RWPE1 (cell line): ENCODE data around the gene WEE2.

Source experiments
- CTCF ChIA-PET: fragments of 350-600 bp; sonication (Branson Sonifier 250); formaldehyde crosslinking; extraction: SDS; loops from one replicate; lab custom pipeline; 2021; lab: Yijun Ruan, JAX
- POLR2A ChIA-PET: fragments of 400-600 bp; formaldehyde crosslinking; extraction: SDS; loops from one replicate; lab custom pipeline; 2020; ENCODE audit warnings: antibody characterized with exemption; ENCODE audit not compliant: low non-redundant PET; lab: Yijun Ruan, JAX
- DNase-seq: peaks from one replicate; pipeline ENCODE4 v3.0.0; 2012; ENCODE audit warnings: low spot score
- H3K27ac ChIP-seq: fragments of 450-650 bp; 2 replicates; pipeline ENCODE4 v1.5.1; 2017
- TF ChIP-seq, protein P1 (sequence below): fragments of 450-650 bp; conservative IDR thresholded peaks from 2 replicates; pipeline ENCODE4 v1.5.1; 2017; ENCODE audit warnings: low read depth, mild to moderate bottlenecking

Gene WEE2

DNA sequence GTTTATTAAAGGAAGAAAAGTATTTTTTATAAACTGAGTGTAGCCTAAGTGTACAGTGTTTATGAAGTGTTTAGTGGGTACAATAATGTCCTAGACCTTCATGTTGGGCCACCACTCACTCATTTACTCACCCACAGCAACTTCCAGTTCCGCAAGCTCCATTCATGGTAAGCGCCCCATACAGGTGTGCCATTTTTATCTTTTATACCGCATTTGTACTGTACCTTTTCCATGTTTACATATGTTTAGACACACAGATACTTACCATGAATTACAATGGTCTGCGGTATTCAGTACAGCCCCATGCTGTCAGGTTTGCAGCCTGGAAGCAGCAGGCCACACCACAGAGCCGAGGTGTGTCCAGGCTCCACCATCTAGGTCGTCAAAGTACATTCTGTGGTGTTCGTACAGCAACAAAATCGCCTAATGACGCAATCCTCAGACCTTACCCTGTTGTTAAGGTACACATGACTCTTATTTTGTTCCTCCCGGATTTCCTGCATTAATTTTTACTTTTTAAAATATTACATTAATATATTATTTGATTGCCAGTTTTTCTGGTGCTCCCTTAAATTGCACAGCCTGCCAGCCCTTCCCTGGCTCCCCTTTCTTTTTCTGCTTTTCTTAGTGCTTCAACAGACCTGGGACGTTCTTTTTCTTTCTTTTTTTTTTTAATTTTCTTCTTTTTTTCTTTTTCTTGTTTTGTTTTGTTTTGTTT lies 29.1 kb downstream of the WEE2 start:
- POLR2A ChIA-PET = no interaction called here
- peak overlapping the region; percentile 88 for H3K27ac ChIP-seq
- DNase-seq = peak; percentile 8
- CTCF ChIA-PET = interaction anchor here (0.6 to 1.3 kb wide), 3 partner anchors 11 to 622 kb away, joined by 4 to 6 read pairs (median 6); no protein-coding TSS in a partner anchor
- TF ChIP-seq, protein P1, sequence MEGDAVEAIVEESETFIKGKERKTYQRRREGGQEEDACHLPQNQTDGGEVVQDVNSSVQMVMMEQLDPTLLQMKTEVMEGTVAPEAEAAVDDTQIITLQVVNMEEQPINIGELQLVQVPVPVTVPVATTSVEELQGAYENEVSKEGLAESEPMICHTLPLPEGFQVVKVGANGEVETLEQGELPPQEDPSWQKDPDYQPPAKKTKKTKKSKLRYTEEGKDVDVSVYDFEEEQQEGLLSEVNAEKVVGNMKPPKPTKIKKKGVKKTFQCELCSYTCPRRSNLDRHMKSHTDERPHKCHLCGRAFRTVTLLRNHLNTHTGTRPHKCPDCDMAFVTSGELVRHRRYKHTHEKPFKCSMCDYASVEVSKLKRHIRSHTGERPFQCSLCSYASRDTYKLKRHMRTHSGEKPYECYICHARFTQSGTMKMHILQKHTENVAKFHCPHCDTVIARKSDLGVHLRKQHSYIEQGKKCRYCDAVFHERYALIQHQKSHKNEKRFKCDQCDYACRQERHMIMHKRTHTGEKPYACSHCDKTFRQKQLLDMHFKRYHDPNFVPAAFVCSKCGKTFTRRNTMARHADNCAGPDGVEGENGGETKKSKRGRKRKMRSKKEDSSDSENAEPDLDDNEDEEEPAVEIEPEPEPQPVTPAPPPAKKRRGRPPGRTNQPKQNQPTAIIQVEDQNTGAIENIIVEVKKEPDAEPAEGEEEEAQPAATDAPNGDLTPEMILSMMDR = no peak

DNA sequence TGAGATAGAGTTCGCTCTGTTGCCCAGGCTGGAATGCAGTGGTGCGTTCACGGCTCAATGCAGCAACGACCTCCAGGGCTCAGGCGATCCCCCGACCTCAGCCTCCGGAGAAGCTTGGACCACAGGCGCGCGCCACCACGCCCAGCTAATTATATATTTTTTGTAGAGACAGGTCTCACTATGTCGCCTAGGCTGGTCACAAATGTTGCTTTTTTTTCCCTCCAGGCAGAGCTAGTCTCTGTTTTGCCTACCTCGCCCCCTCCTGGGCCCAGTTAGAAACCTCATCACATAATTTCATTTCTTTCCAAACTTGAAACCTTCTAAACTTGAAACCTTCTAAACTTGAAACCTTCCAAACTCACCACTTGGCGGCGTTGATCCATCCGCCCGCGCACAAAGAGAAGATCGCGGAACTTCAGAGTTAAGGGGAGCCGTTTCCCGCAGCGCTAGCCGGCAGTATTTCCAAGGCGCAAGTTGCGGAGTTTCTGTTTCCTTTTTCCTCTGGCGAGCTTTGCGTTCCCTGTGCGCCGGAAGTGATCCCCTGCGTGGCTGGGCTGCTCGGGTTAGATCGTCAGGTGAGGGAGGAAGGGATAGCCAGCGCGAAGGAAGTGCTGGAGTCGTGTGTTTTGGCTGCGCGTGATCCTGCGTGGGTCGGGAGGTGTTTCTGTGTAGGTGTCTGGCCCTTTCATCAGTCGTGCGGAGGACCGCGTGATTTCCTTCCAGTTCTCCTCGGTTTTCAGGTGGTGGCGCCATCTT lies 29.9 kb downstream of the WEE2 start, which contains the start of gene SSBP1:
SSBP1 (plus strand) TSS at position 523 of the 756 bp plus-strand sequence. CDS start 809 bp downstream, outside the sequence.
- peak within 1 kb of the TSS; percentile 88 for H3K27ac ChIP-seq
- ChIA-PET CTCF (interaction anchor here (0.6 to 1.3 kb wide), 6 partner anchors 9 to 623 kb away, joined by 3 to 6 read pairs (median 4); no protein-coding TSS in a partner anchor), POLR2A (no interaction called here)
- peak; percentile 85 for DNase-seq
- TF ChIP-seq, protein P1 = peak; percentile 99

DNA sequence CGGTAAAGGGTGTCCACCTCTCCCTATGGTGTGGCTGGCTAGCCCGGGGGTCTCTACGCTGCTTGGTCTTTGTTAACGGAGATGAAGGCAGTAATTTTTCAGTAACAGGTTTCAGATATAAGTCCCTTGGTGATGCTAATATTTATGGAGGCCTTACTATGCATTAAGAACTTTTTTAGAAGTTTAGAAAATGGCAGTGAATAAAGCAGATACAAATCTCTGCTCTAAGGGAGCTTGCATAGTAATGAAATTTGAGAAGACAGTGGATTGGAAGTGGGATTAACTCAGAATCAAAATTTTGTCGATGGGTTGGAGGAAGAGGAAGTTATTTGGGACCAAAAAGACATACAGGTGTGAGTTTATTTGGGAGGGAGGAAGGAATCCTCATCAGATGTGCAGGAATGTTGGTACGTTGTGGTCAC lies 30.4 kb downstream of the WEE2 start:
- ChIA-PET POLR2A (no interaction called here), CTCF (interaction anchor here (0.6 to 1.3 kb wide), 3 partner anchors 8 to 38 kb away, joined by 3 to 6 read pairs (median 3); no protein-coding TSS in a partner anchor)
- TF ChIP-seq, protein P1 = no peak
- no peak for DNase-seq
- H3K27ac ChIP-seq = peak overlapping the region; percentile 88

DNA sequence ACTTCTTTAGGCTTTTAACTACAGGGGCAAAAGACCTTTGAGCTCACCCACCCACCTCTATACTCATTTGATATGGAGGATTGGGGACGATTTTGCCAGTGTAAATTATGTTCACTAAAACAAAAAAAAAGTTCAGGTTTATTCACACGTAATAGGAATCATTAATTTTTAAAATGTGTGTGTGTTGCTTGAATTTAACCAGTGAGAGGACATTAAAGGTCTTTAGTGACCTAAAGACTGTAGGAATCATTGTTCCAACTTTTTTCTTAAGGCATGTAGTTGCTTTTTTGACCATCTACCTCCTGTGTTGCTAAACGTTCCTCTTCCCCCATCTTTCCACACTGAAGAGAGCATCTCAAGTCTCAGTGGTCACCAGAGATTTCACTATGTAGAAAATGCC lies 31.1 kb downstream of the WEE2 start:
- H3K27ac ChIP-seq = no peak overlapping the region
- ChIA-PET CTCF (no interaction called here), POLR2A (no interaction called here)
- no peak for DNase-seq
- TF ChIP-seq, protein P1 = no peak

DNA sequence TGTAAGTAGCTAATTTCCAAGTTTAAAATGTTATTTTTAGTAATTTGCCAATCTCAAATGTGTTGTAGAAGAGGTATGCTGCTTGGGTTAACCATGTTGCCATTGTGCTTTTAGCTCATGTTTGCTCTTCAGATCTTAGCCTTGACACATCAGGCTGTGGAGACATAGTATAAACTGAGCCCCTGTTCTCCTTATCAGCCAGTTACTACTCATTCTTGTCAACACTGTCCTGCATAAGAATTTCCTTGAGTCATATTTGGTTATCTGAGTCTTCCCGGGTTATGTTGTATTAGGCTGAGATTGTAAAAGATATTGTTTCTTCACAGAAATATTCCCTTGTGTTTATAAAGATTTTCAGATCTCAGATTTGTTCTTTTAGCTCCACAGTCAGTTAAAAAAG lies 34.1 kb downstream of the WEE2 start:
- ChIA-PET CTCF (no interaction called here), POLR2A (no interaction called here)
- no peak for DNase-seq
- no peak overlapping the region for H3K27ac ChIP-seq
- TF ChIP-seq, protein P1 = no peak

DNA sequence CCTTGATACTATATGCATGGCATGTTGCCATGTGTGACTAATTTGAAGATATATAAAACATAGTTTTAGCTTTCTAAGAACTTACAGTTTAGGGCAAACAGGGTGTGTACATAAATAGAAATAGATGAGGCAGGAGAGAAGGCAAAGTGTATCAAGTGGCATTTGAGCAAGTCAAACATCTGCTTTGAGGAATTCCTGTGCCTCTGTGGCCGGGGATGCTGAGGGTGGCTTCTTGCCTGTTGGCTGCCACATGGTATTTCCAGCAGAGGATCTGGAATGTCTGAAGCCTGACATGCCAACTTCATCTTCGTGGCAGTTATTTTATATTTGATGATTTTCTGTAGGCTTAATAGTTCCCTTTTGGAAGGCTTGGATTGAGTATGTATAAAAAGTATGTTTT lies 36.0 kb downstream of the WEE2 start:
- ChIA-PET CTCF (no interaction called here), POLR2A (no interaction called here)
- TF ChIP-seq, protein P1 = no peak
- no peak overlapping the region for H3K27ac ChIP-seq
- DNase-seq = no peak
